ENCODE measurements around the gene GADD45GIP1. TPM values are rescaled to one million over a fixed set of nuclear protein-coding genes. Genes with fewer than 3 reads are reported as not detected.
A peak's percentile ranks its signal among the peaks of the same experiment; 100 is the strongest.

The GADD45GIP1 gene
- total and polyA plus RNA-seq, 10 of the 15 experiments (the other 5 are each of a cell fraction or from before 2014, with no cell fraction given), result 5.1 to 136 (median 30.1) TPM

DNA sequence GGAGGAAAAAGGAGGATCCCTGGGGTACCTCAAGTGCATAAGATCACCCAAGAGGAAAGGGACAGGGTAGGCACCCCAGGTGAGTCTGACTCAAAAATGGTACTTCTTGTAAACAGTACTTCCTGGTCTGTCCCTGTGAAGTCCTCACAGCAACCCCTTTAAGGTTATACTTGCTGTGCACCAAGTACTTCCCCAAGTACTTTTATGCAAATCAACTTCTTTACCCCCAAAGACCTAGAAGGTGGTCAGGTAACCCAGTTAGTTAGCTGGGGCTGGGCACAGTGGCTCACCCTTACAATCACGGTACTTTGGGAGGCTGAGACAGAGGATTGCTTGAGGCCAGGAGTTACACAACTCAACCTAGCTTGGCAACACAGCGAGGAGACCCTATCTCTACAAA lies 16.1 kb downstream of the GADD45GIP1 start:
- no peak overlapping the region for H2AFZ ChIP-seq (ENCODE audit: control insufficient read depth, low read depth, low read length)
- H3K27me3 ChIP-seq (replicated peaks in 1 of 2; ENCODE audit: control insufficient read depth in 2 of 2, insufficient read depth in 2 of 2, low read length in 1 of 2), result no peaks in the 10 kb centered on the region
- ChIA-PET POLR2A (no interaction called here), CTCF (interaction anchor here (1.2 kb wide), 1 partner anchor 24 kb away, joined by 11 read pairs; no protein-coding TSS in a partner anchor), SMC1A (ENCODE audit: uncharacterized antibody, unreplicated experiment) (interaction anchor here (0.6 to 0.9 kb wide), 2 partner anchors 8 to 14 kb away, joined by 3 to 4 read pairs; no protein-coding TSS in a partner anchor), RAD21 (ENCODE audit: unreplicated experiment) (no interaction called here)
- peaks cover 12% of the 10 kb centered on the region; the same call in 1 of the 2 replicates for H4K20me1 ChIP-seq (ENCODE audit: control insufficient read depth, insufficient read depth)
- H3K4me1 ChIP-seq (ENCODE audit: control insufficient read depth, insufficient read depth, low read length), result peaks cover 63% of the 10 kb centered on the region
- peak overlapping the region; percentile 88 for H3K27ac ChIP-seq (ENCODE audit: control insufficient read depth, insufficient read depth)
- in situ Hi-C loops (cut with MboI), result no loop called here
- BruUV-seq (replicated peaks), result no TSS peak
- intact Hi-C loops (cut with micrococcal nuclease; ENCODE audit: unreplicated experiment), result no loop called here
- H3K9me3 ChIP-seq (replicated peaks; ENCODE audit: control insufficient read depth, insufficient read depth, low read length), result no peaks in the 10 kb centered on the region
- H3K36me3 ChIP-seq (ENCODE audit: control insufficient read depth in 2 of 2, insufficient read depth in 2 of 2, low read length in 1 of 2), result peaks cover 20 to 34% of the 10 kb centered on the region in 2 experiments
- 0% methylated on average over 2 of the region's 2 CpGs for WGBS (ENCODE audit: insufficient coverage, insufficient replicate concordance, low lambda C conversion rate, missing lambda C conversion rate)
- TF ChIP-seq, protein P1, sequence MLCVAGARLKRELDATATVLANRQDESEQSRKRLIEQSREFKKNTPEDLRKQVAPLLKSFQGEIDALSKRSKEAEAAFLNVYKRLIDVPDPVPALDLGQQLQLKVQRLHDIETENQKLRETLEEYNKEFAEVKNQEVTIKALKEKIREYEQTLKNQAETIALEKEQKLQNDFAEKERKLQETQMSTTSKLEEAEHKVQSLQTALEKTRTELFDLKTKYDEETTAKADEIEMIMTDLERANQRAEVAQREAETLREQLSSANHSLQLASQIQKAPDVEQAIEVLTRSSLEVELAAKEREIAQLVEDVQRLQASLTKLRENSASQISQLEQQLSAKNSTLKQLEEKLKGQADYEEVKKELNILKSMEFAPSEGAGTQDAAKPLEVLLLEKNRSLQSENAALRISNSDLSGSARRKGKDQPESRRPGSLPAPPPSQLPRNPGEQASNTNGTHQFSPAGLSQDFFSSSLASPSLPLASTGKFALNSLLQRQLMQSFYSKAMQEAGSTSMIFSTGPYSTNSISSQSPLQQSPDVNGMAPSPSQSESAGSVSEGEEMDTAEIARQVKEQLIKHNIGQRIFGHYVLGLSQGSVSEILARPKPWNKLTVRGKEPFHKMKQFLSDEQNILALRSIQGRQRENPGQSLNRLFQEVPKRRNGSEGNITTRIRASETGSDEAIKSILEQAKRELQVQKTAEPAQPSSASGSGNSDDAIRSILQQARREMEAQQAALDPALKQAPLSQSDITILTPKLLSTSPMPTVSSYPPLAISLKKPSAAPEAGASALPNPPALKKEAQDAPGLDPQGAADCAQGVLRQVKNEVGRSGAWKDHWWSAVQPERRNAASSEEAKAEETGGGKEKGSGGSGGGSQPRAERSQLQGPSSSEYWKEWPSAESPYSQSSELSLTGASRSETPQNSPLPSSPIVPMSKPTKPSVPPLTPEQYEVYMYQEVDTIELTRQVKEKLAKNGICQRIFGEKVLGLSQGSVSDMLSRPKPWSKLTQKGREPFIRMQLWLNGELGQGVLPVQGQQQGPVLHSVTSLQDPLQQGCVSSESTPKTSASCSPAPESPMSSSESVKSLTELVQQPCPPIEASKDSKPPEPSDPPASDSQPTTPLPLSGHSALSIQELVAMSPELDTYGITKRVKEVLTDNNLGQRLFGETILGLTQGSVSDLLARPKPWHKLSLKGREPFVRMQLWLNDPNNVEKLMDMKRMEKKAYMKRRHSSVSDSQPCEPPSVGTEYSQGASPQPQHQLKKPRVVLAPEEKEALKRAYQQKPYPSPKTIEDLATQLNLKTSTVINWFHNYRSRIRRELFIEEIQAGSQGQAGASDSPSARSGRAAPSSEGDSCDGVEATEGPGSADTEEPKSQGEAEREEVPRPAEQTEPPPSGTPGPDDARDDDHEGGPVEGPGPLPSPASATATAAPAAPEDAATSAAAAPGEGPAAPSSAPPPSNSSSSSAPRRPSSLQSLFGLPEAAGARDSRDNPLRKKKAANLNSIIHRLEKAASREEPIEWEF (IDR thresholded peaks at IDR 0.05; ENCODE audit: insufficient replicate concordance, low read depth, low read length), result no peak
- no peak for TF ChIP-seq ZNF207 (IDR thresholded peaks at IDR 0.05; ENCODE audit: borderline replicate concordance)
- no peak for TF ChIP-seq RFX5 (IDR thresholded peaks at IDR 0.05; ENCODE audit: low read depth, low read length)
- 0 out of 2 replicates have a peak, but pooled peaks have one; percentile 32 for TF ChIP-seq POLR2AphosphoS2 (IDR thresholded peaks at IDR 0.05; ENCODE audit: low read depth, low read length)
- TF ChIP-seq, protein P2, sequence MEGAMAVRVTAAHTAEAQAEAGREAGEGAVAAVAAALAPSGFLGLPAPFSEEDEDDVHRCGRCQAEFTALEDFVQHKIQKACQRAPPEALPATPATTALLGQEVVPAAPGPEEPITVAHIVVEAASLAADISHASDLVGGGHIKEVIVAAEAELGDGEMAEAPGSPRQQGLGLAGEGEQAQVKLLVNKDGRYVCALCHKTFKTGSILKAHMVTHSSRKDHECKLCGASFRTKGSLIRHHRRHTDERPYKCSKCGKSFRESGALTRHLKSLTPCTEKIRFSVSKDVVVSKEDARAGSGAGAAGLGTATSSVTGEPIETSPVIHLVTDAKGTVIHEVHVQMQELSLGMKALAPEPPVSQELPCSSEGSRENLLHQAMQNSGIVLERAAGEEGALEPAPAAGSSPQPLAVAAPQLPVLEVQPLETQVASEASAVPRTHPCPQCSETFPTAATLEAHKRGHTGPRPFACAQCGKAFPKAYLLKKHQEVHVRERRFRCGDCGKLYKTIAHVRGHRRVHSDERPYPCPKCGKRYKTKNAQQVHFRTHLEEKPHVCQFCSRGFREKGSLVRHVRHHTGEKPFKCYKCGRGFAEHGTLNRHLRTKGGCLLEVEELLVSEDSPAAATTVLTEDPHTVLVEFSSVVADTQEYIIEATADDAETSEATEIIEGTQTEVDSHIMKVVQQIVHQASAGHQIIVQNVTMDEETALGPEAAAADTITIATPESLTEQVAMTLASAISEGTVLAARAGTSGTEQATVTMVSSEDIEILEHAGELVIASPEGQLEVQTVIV (IDR thresholded peaks at IDR 0.05; ENCODE audit: borderline replicate concordance, partially characterized antibody), result no peak
- TF ChIP-seq, protein P3, sequence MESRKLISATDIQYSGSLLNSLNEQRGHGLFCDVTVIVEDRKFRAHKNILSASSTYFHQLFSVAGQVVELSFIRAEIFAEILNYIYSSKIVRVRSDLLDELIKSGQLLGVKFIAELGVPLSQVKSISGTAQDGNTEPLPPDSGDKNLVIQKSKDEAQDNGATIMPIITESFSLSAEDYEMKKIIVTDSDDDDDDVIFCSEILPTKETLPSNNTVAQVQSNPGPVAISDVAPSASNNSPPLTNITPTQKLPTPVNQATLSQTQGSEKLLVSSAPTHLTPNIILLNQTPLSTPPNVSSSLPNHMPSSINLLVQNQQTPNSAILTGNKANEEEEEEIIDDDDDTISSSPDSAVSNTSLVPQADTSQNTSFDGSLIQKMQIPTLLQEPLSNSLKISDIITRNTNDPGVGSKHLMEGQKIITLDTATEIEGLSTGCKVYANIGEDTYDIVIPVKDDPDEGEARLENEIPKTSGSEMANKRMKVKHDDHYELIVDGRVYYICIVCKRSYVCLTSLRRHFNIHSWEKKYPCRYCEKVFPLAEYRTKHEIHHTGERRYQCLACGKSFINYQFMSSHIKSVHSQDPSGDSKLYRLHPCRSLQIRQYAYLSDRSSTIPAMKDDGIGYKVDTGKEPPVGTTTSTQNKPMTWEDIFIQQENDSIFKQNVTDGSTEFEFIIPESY (IDR thresholded peaks at IDR 0.05), result no peak
- TF ChIP-seq WRNIP1 (IDR thresholded peaks at IDR 0.05; ENCODE audit: borderline replicate concordance, low read depth, low read length), result no peak
- TF ChIP-seq SUPT20H (IDR thresholded peaks at IDR 0.05; ENCODE audit: borderline replicate concordance, control insufficient read depth, low read depth, low read length), result no peak
- TF ChIP-seq POLR2AphosphoS5 (IDR thresholded peaks at IDR 0.05; ENCODE audit: low read length), result peak; percentile 32; the same call in 1 of the 2 replicates
- TF ChIP-seq ZNF622 (IDR thresholded peaks at IDR 0.05), result no peak
- TF ChIP-seq SMAD5 (IDR thresholded peaks at IDR 0.05; ENCODE audit: low read depth), result 0 out of 2 replicates have a peak, but pooled peaks have one; percentile 17
- TF ChIP-seq PAX8 (IDR thresholded peaks at IDR 0.05), result no peak
- DNase-seq (ENCODE audit: low read depth, low spot score), result no peak
- H3K4me3 ChIP-seq, result peak overlapping the region; percentile 90
- H3K4me2 ChIP-seq (ENCODE audit: control insufficient read depth, insufficient read depth), result peak overlapping the region; percentile 78
- peaks cover 53% of the 10 kb centered on the region for H3K79me2 ChIP-seq (ENCODE audit: control insufficient read depth, insufficient read depth, low read length)
- no peak for ATAC-seq
- H3K9ac ChIP-seq (ENCODE audit: control insufficient read depth, insufficient read depth, low read length), result peak overlapping the region; percentile 99
- FAIRE-seq, result no peak
